Thyroid gland (tissue), 4 donors: ENCODE results near the gene TENT5C.

ENCODE experiments used
- CTCF ChIP-seq, 6 experiments: fragments of 200-600 bp in 3 of 6; fragments of 450-650 bp in 3 of 6; sonication (generic) in 3 of 6; IDR thresholded peaks; one replicate each; pipeline ENCODE4 v1.5.1; 2016 to 2019; ENCODE audit warnings: antibody characterized with exemption in 6 of 6, mild to moderate bottlenecking in 2 of 6, inconsistent platforms in 1 of 6, moderate library complexity in 1 of 6
- POLR2A ChIP-seq, 2 donors: fragments of 450-650 bp; IDR thresholded peaks; one replicate each; pipeline ENCODE4 v1.6.1; 2017; ENCODE audit warnings: antibody characterized with exemption in 2 of 2, mild to moderate bottlenecking in 2 of 2, moderate library complexity in 1 of 2

- no peak for TF ChIP-seq CTCF (IDR thresholded peaks at IDR 0.05)
- no peak for TF ChIP-seq POLR2A (IDR thresholded peaks at IDR 0.05)
These were observed 52.3 kb downstream of the TENT5C start for GRCh38 chr1:117657949-117658660.
